Thoracic aorta (tissue), 2 donors: Measurements from ENCODE around the gene PTGES2. TPM values are rescaled to one million over a fixed set of nuclear protein-coding genes. Genes with fewer than 3 reads are reported as not detected.

Source experiments
- ATAC-seq: fragments of 150-250 bp; one replicate; pipeline ENCODE4 v1.8.0; 2017; ENCODE audit warnings: low read depth; ENCODE audit not compliant: insufficient number of reproducible peaks, low FRiP score
- DNase-seq: peaks from one replicate; pipeline ENCODE4 v3.0.0-alpha.2; 2020; ENCODE audit warnings: low spot score
- H3K27ac ChIP-seq, 2 donors: fragments of 200-600 bp; sonication (generic); 1 replicate in 1 of 2; 2 replicates in 1 of 2; pipeline ENCODE4 v1.5.1; 2016; ENCODE audit warnings: mild to moderate bottlenecking in 2 of 2, moderate library complexity in 2 of 2
- H3K27me3 ChIP-seq: fragments of 200-600 bp; sonication (generic); replicated peaks from 2 replicates; pipeline ENCODE4 v1.6.0; 2016; ENCODE audit warnings: mild to moderate bottlenecking; ENCODE audit not compliant: insufficient read depth
- H3K36me3 ChIP-seq: fragments of 200-600 bp; sonication (generic); one replicate; pipeline ENCODE4 v1.5.1; 2016
- H3K4me1 ChIP-seq, 2 donors: fragments of 200-600 bp; sonication (generic); 1 replicate in 1 of 2; 2 replicates in 1 of 2; pipeline versions ENCODE4 v1.5.1 to v1.6.0; 2016; ENCODE audit warnings: low read depth in 2 of 2, mild to moderate bottlenecking in 1 of 2; ENCODE audit not compliant: control insufficient read depth in 1 of 2
- H3K4me3 ChIP-seq: fragments of 200-600 bp; sonication (generic); 2 replicates; pipeline ENCODE4 v1.5.1; 2016; ENCODE audit warnings: mild to moderate bottlenecking
- H3K9me3 ChIP-seq: fragments of 200-600 bp; sonication (generic); 2 replicates; pipeline ENCODE4 v1.5.1; 2016
- total RNA-seq, 2 donors: library from RNA; depleted of rRNA; stranded (reverse); fragments of >200 nt; gene quantifications; one replicate each; pipeline versions ENCODE4 v1.1.0 to v1.2.3, GENCODE V29; 2016
- TF ChIP-seq, protein P1 (sequence below): fragments of 200-600 bp; sonication (generic); IDR thresholded peaks from one replicate; pipeline ENCODE4 v1.5.1; 2019; ENCODE audit warnings: antibody characterized with exemption

Gene PTGES2
- total RNA-seq, 2 donors from 2014 or later = 57.9 to 66.0 TPM

DNA sequence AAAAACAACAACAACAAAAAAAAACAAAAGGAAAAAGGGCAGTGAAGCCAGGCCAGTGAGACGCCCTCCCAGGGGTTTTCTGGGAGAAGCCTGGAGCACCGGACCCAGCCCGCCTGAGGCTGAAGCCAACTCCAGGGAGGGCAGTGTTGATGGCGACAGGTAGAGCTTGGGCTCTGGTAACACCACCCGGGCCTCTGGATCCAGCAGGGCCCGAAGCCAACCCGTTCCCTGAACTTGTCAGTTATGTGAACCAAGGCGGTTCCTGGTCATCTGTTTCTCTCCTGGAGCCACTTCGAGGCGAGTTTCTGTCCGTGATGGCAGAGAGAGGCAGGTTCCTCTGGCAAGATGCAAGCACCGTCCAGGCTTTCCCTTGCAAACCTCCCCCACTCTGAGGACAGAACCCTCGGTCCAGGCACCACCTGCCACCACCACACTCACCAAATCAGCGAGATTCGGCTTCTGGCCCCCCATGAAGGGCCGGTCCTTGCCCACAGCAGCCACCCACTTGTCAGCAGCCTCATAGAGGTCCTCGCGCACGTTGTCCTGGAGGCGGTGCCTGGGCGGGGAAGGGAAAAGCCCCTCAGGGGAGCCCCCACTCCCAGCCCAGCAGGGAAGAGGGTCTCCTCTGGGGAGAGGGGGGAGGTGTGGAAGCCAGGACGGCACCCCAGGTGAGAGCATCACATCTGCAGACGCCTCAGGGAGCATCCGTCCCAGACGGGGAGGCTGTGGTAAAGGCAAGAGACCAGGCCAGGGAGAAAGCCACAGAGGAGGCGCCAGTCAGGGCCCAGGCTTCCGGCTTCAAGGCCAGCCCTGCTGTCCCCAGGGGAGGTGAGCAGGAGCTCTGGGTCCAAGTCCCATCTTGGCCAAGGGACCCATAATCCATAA is 5.4 kb downstream of the PTGES2 start:
- Histone ChIP-seq H3K27me3 (no peaks in the 10 kb centered on the region), H3K9me3 (no peaks in the 10 kb centered on the region), H3K4me3 (no peak overlapping the region), H3K4me1 (peaks cover 18 to 28% of the 10 kb centered on the region in 2 donors), H3K27ac (no peak overlapping the region), H3K36me3 (peaks cover 13% of the 10 kb centered on the region)
- DNase-seq (no peak), ATAC-seq (no peak)
- TF ChIP-seq, protein P1, sequence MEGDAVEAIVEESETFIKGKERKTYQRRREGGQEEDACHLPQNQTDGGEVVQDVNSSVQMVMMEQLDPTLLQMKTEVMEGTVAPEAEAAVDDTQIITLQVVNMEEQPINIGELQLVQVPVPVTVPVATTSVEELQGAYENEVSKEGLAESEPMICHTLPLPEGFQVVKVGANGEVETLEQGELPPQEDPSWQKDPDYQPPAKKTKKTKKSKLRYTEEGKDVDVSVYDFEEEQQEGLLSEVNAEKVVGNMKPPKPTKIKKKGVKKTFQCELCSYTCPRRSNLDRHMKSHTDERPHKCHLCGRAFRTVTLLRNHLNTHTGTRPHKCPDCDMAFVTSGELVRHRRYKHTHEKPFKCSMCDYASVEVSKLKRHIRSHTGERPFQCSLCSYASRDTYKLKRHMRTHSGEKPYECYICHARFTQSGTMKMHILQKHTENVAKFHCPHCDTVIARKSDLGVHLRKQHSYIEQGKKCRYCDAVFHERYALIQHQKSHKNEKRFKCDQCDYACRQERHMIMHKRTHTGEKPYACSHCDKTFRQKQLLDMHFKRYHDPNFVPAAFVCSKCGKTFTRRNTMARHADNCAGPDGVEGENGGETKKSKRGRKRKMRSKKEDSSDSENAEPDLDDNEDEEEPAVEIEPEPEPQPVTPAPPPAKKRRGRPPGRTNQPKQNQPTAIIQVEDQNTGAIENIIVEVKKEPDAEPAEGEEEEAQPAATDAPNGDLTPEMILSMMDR = no peak

DNA sequence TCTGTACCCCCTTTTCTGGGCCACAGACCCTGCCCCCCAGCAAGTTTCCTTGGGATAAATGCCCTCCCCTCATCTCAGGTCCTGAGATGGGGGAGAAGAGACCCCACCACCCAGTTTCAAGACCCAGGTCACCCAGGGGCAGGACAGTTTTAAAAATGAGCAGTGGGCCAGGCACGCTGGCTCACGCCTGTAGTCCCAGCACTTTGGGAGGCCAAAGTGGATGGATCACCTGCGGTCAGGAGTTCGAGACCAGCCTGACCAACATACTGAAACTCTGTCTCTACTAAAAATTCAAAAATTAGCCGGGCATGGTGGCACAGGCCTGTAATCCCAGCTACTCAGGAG is 6.1 kb downstream of the PTGES2 start:
- ATAC-seq (no peak), DNase-seq (no peak)
- Histone ChIP-seq H3K4me3 (no peak overlapping the region), H3K4me1 (peaks cover 14 to 22% of the 10 kb centered on the region in 2 donors), H3K27me3 (no peaks in the 10 kb centered on the region), H3K36me3 (peaks cover 13% of the 10 kb centered on the region), H3K27ac (no peak overlapping the region), H3K9me3 (no peaks in the 10 kb centered on the region)
- TF ChIP-seq, protein P1 = no peak

DNA sequence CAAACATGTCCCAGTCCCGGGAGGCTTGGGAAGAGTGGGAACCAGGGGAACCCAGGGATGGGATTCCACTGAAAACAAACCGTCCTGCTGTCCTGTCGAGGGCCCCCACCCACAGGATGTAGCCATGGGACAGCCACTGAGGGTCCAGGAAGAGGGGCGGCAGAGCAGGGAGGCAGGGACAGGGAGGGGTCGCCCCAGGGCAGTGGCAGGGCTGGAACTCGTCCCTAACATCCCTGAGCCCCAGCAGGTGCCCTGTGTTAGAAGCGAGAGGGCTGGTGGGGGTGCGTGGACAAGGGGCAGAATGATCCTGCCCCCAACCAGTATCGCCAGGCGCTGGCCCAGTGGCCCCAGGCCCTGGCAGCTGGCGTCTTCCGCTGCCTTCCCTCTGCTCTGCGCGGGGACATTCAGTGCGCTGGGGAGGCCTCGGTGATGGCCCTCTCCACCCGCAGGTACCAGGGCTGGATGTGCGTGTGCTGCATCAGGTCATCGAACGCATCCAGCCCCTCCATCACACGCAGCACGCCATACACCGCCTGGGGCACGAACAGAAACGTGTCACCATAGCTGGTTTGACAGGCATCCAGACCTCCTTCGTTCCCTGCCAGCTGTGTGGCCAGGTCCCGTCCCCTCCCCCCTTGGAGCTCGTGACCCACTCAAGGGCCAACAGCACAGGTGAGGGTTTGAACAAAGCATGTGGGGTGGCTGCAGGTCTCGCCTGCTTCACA is 6.6 kb downstream of the PTGES2 start:
- no peak for ATAC-seq
- peaks cover 9 to 16% of the 10 kb centered on the region in 2 donors for H3K4me1 ChIP-seq
- no peaks in the 10 kb centered on the region for H3K9me3 ChIP-seq
- no peak overlapping the region for H3K27ac ChIP-seq
- peaks cover 13% of the 10 kb centered on the region for H3K36me3 ChIP-seq
- no peaks in the 10 kb centered on the region for H3K27me3 ChIP-seq
- no peak overlapping the region for H3K4me3 ChIP-seq
- DNase-seq = no peak
- TF ChIP-seq, protein P1 = no peak

DNA sequence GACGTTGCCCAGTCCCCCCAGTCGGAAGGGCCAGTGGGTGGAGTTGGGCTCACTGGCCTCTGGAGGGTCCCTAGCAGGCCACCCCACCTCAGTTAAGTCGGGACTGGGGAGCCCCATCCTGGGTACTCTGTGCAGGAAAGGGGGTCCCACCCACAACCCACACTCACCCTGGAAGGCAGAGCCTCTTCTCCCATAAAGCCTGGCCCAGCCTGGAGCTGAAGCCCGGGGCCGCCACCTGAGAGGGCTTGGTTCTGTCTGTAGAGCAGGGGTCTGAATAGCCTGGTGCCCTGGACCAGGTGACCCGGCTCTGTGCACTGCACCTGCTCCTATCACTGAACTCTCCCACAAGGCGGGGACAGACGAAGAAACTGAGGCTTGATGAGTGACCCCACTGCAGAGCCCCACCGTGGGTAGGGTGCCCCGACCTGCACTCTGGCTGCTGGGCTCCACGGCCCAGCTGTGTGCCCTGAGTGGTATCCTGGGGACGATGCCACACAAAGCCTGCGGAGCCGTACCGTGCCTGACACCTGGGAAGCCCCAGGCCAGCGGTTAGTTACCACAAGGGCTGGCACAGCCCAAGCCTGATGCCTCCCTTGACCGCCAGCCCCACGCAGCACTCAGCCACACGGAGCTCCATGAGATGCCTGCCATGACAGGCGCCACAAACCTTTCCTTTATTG is 7.3 kb downstream of the PTGES2 start:
- peaks cover 13% of the 10 kb centered on the region for H3K36me3 ChIP-seq
- no peak for ATAC-seq

More for the DNA sequence above, 7.3 kb downstream of the PTGES2 start:
- Histone ChIP-seq H3K4me1 (peaks cover 2 to 9% of the 10 kb centered on the region in 2 donors), H3K27me3 (no peaks in the 10 kb centered on the region), H3K9me3 (no peaks in the 10 kb centered on the region), H3K27ac (no peak overlapping the region), H3K4me3 (no peak overlapping the region)
- DNase-seq = no peak
- TF ChIP-seq, protein P1 = no peak
